ENCODE measurements around the gene GSN. TPM values are rescaled to one million over a fixed set of nuclear protein-coding genes. Genes with fewer than 3 reads are reported as not detected.
A peak's percentile ranks its signal among the peaks of the same experiment; 100 is the strongest.

GSN gene
- total and polyA plus RNA-seq, 9 donors, result 269 to 422 (median 313) TPM

GRCh38 chr9:121259935-121260334 is 8.0 kb upstream of the GSN start:
- no peak overlapping the region for H3K27ac ChIP-seq (ENCODE audit: low read length)
- H3K4me3 ChIP-seq (ENCODE audit: low read length), result no peak overlapping the region
- no peaks in the 10 kb centered on the region for H3K9me3 ChIP-seq (replicated peaks; ENCODE audit: control insufficient read depth, low read depth, low read length)
- no peak for DNase-seq
- 76% methylated on average over 5 of the region's 5 CpGs for WGBS (ENCODE audit: insufficient coverage)
- no peaks in the 10 kb centered on the region for H3K27me3 ChIP-seq (ENCODE audit: control insufficient read depth, insufficient read depth, low read length)
- no peaks in the 10 kb centered on the region for H3K36me3 ChIP-seq (ENCODE audit: control insufficient read depth, insufficient read depth, low read length)
- H3K4me1 ChIP-seq (ENCODE audit: control insufficient read depth, insufficient read depth, low read length), result peaks cover 26% of the 10 kb centered on the region

GRCh38 chr9:121260457-121261106 is 7.4 kb upstream of the GSN start:
- H3K27me3 ChIP-seq (ENCODE audit: control insufficient read depth, insufficient read depth, low read length), result no peaks in the 10 kb centered on the region
- H3K9me3 ChIP-seq (replicated peaks; ENCODE audit: control insufficient read depth, low read depth, low read length), result no peaks in the 10 kb centered on the region
- WGBS (ENCODE audit: insufficient coverage), result 31% methylated on average over 4 of the region's 6 CpGs
- H3K36me3 ChIP-seq (ENCODE audit: control insufficient read depth, insufficient read depth, low read length), result no peaks in the 10 kb centered on the region
- H3K4me3 ChIP-seq (ENCODE audit: low read length), result no peak overlapping the region
- peaks cover 26% of the 10 kb centered on the region for H3K4me1 ChIP-seq (ENCODE audit: control insufficient read depth, insufficient read depth, low read length)
- no peak overlapping the region for H3K27ac ChIP-seq (ENCODE audit: low read length)
- no peak for DNase-seq

GRCh38 chr9:121261107-121261460 is 6.9 kb upstream of the GSN start:
- WGBS (ENCODE audit: insufficient coverage), result 5% methylated on average over 4 of the region's 4 CpGs
- peak overlapping the region; percentile 58 for H3K27ac ChIP-seq (ENCODE audit: low read length)
- H3K36me3 ChIP-seq (ENCODE audit: control insufficient read depth, insufficient read depth, low read length), result no peaks in the 10 kb centered on the region

GRCh38 chr9:121261755-121262154 is 6.2 kb upstream of the GSN start:
- no peak overlapping the region for H3K4me3 ChIP-seq (ENCODE audit: low read length)
- no peak overlapping the region for H3K27ac ChIP-seq (ENCODE audit: low read length)
- no peak for DNase-seq
- H3K36me3 ChIP-seq (ENCODE audit: control insufficient read depth, insufficient read depth, low read length), result no peaks in the 10 kb centered on the region
- H3K4me1 ChIP-seq (ENCODE audit: control insufficient read depth, insufficient read depth, low read length), result peaks cover 32% of the 10 kb centered on the region
- no CpG with 5 or more reads among the region's 1 CpG for WGBS (ENCODE audit: insufficient coverage)
- H3K27me3 ChIP-seq (ENCODE audit: control insufficient read depth, insufficient read depth, low read length), result no peaks in the 10 kb centered on the region
- H3K9me3 ChIP-seq (replicated peaks; ENCODE audit: control insufficient read depth, low read depth, low read length), result no peaks in the 10 kb centered on the region

More at GRCh38 chr9:121261107-121261460, 6.9 kb upstream of the GSN start:
- H3K4me3 ChIP-seq (ENCODE audit: low read length), result no peak overlapping the region
- peaks cover 26% of the 10 kb centered on the region for H3K4me1 ChIP-seq (ENCODE audit: control insufficient read depth, insufficient read depth, low read length)
- H3K27me3 ChIP-seq (ENCODE audit: control insufficient read depth, insufficient read depth, low read length), result no peaks in the 10 kb centered on the region
- DNase-seq, result peak; percentile 89
- H3K9me3 ChIP-seq (replicated peaks; ENCODE audit: control insufficient read depth, low read depth, low read length), result no peaks in the 10 kb centered on the region

- Histone ChIP-seq H3K9me3 (replicated peaks; ENCODE audit: control insufficient read depth, low read depth, low read length) (no peaks in the 10 kb centered on the region), H3K27ac (ENCODE audit: low read length) (no peak overlapping the region), H3K27me3 (ENCODE audit: control insufficient read depth, insufficient read depth, low read length) (no peaks in the 10 kb centered on the region), H3K4me1 (ENCODE audit: control insufficient read depth, insufficient read depth, low read length) (peaks cover 39% of the 10 kb centered on the region), H3K36me3 (ENCODE audit: control insufficient read depth, insufficient read depth, low read length) (no peaks in the 10 kb centered on the region), H3K4me3 (ENCODE audit: low read length) (no peak overlapping the region)
- no CpG with 5 or more reads among the region's 1 CpG for WGBS (ENCODE audit: insufficient coverage)
- DNase-seq, result no peak
Measured at GRCh38 chr9:121262423-121262822, 5.5 kb upstream of the GSN start.

GRCh38 chr9:121262953-121263352 is 5.0 kb upstream of the GSN start:
- Histone ChIP-seq H3K4me1 (ENCODE audit: control insufficient read depth, insufficient read depth, low read length) (peaks cover 42% of the 10 kb centered on the region), H3K9me3 (replicated peaks; ENCODE audit: control insufficient read depth, low read depth, low read length) (no peaks in the 10 kb centered on the region), H3K36me3 (ENCODE audit: control insufficient read depth, insufficient read depth, low read length) (no peaks in the 10 kb centered on the region), H3K27ac (ENCODE audit: low read length) (no peak overlapping the region), H3K4me3 (ENCODE audit: low read length) (no peak overlapping the region), H3K27me3 (ENCODE audit: control insufficient read depth, insufficient read depth, low read length) (no peaks in the 10 kb centered on the region)
- DNase-seq, result no peak
- WGBS (ENCODE audit: insufficient coverage), result 40% methylated on average over 1 of the region's 5 CpGs

GRCh38 chr9:121266356-121266755 is 1.6 kb upstream of the GSN start:
- WGBS (ENCODE audit: insufficient coverage), result 94% methylated on average over 2 of the region's 3 CpGs
- Histone ChIP-seq H3K27me3 (ENCODE audit: control insufficient read depth, insufficient read depth, low read length) (no peaks in the 10 kb centered on the region), H3K4me3 (ENCODE audit: low read length) (no peak overlapping the region), H3K36me3 (ENCODE audit: control insufficient read depth, insufficient read depth, low read length) (no peaks in the 10 kb centered on the region), H3K9me3 (replicated peaks; ENCODE audit: control insufficient read depth, low read depth, low read length) (no peaks in the 10 kb centered on the region), H3K27ac (ENCODE audit: low read length) (no peak overlapping the region), H3K4me1 (ENCODE audit: control insufficient read depth, insufficient read depth, low read length) (peaks cover 51% of the 10 kb centered on the region)
- DNase-seq, result no peak

GRCh38 chr9:121266906-121267650 is 884 bp upstream of the GSN start:
- no peaks in the 10 kb centered on the region for H3K36me3 ChIP-seq (ENCODE audit: control insufficient read depth, insufficient read depth, low read length)
- H3K4me3 ChIP-seq (ENCODE audit: low read length), result peak overlapping the region; percentile 55
- 72% methylated on average over 14 of the region's 18 CpGs for WGBS (ENCODE audit: insufficient coverage)
- no peaks in the 10 kb centered on the region for H3K9me3 ChIP-seq (replicated peaks; ENCODE audit: control insufficient read depth, low read depth, low read length)
- DNase-seq, result peak; percentile 69
- no peaks in the 10 kb centered on the region for H3K27me3 ChIP-seq (ENCODE audit: control insufficient read depth, insufficient read depth, low read length)
- peaks cover 54% of the 10 kb centered on the region for H3K4me1 ChIP-seq (ENCODE audit: control insufficient read depth, insufficient read depth, low read length)
- peak overlapping the region; percentile 63 for H3K27ac ChIP-seq (ENCODE audit: low read length)

- Histone ChIP-seq H3K27ac (ENCODE audit: low read length) (peak overlapping the region; percentile 80), H3K4me1 (ENCODE audit: control insufficient read depth, insufficient read depth, low read length) (peaks cover 62% of the 10 kb centered on the region)
Measured at GRCh38 chr9:121268598-121268850, 562 bp downstream of the GSN start.

GRCh38 chr9:121268851-121269641 is 1.1 kb downstream of the GSN start:
- no peaks in the 10 kb centered on the region for H3K36me3 ChIP-seq (ENCODE audit: control insufficient read depth, insufficient read depth, low read length)
- peak overlapping the region; percentile 89 for H3K4me3 ChIP-seq (ENCODE audit: low read length)
- DNase-seq, result no peak
- H3K27me3 ChIP-seq (ENCODE audit: control insufficient read depth, insufficient read depth, low read length), result no peaks in the 10 kb centered on the region
- peak overlapping the region; percentile 80 for H3K27ac ChIP-seq (ENCODE audit: low read length)
- peaks cover 62% of the 10 kb centered on the region for H3K4me1 ChIP-seq (ENCODE audit: control insufficient read depth, insufficient read depth, low read length)
- H3K9me3 ChIP-seq (replicated peaks; ENCODE audit: control insufficient read depth, low read depth, low read length), result no peaks in the 10 kb centered on the region
- WGBS (ENCODE audit: insufficient coverage), result no CpG with 5 or more reads among the region's 12 CpGs

More at GRCh38 chr9:121268598-121268850, 562 bp downstream of the GSN start:
- H3K9me3 ChIP-seq (replicated peaks; ENCODE audit: control insufficient read depth, low read depth, low read length), result no peaks in the 10 kb centered on the region
- WGBS (ENCODE audit: insufficient coverage), result 5% methylated on average over 4 of the region's 5 CpGs
- H3K36me3 ChIP-seq (ENCODE audit: control insufficient read depth, insufficient read depth, low read length), result no peaks in the 10 kb centered on the region
- DNase-seq, result no peak
- H3K4me3 ChIP-seq (ENCODE audit: low read length), result peak overlapping the region; percentile 89
- no peaks in the 10 kb centered on the region for H3K27me3 ChIP-seq (ENCODE audit: control insufficient read depth, insufficient read depth, low read length)
